Stimulated activated CD4-positive, alpha-beta T cell treated with anti-CD3 and anti-CD28 coated beads, Interleukin-15, amount 100 ng/mL, for 1 hour (primary cell): ENCODE data around the gene TXN2.
"Not testable (repeated sequence)": the region's sequence is repeated elsewhere in the genome, so short reads cannot be mapped to it uniquely, and the experiment has no call there.

ENCODE experiments used
- DNase-seq, 2 donors: peaks; one replicate each; pipeline ENCODE4 v3.0.0-alpha.2; 2020; ENCODE audit warnings: low read depth in 1 of 2, low spot score in 1 of 2

TXN2 gene

DNA sequence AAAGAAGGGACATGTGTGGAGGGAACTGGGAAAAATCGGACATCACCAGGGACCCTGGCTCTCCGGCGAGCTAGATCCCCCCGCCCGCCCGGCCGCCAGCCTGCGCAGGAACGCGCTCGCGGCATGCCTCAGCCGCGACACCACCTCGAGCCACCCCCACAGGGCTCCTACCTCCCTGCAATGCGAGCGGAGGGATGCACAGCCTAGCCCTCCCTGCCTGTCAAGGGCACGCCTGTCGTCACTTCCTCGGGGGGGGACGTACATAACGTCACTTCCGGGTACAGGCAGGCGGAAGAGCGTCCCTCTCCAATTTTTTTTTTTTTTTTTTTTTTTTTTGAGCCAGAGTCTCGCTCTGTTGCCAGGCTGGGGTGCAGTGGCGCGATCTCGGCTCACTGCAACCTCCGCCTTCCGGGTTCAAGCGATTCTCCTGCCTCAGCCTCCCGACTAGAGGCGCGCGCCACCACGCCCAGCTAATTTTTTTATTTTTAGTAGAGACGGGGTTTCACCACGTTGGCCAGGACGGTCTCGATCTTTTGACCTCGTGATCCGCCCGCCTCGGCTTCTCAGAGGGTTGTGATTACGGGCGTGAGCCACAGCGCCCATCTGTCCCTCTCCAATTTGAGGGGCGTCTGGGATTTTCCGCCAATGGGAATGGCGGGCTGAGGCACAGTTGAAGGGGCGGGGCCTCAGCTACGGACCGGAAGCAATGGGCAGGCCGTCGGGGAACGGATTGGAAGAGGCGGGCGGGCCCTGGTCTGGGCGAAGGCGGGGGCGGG is at the start of gene TXN2:
Gene TXN2 (minus strand): TSS at position 248 of the 776 bp plus-strand sequence. CDS start 803 bp downstream, outside the sequence.
- DNase-seq, result peak; percentile 90 to 91

DNA sequence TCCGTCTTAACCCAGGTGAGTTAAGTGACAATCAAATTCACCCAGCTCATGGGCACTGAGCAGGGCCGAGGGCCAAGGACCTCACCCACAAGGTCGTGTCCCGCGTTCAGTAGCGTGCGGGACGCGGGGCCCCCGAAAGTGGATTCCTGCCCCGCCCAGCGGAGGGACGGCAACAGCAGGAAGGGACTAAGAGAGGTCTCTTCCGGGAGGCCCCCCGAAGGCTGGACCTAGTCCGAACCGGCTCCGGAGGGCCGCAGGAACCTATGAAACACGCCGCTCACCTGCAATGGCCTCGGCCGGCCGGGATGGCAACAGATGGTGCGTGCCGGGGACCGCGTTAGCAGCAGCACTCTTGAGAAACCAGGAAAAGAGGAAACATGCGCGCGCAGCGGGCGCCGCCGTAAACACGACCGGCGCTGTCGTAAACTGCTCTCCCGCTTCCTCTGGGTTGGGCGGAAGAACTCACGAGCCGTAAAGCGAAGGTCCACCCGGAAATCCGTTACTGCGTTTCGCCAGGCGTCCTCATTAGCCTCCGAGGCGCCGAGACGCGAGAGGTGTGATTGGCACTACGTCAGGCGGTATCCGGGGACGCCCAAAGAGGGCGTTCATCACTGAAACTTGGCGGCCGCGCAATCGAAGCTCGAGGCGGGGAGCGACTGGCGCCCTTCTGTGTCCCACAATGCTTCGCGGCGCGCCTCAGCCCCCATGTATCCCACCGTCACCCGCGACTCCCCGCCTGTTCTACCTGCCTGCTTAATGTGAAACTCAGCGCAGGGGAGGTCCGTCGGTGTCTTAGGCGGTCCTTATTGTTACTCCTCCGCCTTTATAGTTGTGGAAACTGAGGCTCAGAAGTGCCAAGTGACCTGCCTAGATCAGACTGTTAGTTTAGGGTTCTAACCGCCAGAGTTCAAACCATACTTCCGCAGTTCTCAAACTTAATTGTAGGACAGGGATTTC is 47.6 kb upstream of the TXN2 start, which contains the start of gene EIF3D:
Gene EIF3D (minus strand): TSS at position 372 of the 957 bp plus-strand sequence. CDS start 3,045 bp downstream, outside the sequence.
- peak; percentile 96 to 97 for DNase-seq

DNA sequence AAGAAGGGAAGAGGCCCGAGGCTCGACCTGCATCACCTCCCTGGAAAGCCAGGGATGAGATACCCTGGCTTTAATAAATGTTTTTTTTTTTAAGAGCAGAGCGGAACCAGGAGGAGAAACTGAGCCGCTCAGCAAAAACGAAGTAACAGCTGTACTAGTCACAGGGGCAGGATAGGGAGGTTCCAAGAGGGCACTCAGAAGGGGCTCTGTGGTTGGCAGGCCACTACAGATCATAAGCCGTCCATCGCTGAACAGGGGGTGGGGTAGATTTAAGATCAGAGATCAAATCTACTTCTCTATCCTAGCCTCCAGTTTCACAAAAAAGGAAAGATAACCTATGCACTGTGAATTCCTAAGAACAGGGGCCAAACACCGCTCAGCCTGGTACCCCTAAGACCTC is 46.9 kb upstream of the TXN2 start:
- DNase-seq, result no peak

DNA sequence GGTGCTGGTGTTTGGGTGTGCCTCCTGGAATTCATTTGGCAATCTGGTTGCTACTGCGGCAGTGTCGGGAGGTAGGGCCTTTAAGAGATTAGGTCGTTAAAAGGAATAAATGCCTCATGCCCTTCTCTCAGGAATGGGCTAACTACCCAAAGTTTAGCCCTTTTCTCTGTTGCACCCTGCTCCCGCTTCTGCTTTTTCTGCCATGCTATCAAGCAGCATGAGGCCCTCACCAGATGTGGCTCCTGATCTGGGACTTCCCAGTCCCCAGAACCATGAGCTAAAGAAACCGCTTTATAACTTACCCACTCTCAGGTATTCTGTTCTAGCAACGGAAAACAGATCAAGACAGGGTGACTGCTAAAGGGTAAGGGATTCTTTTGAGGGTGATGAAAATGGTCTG is 41.2 kb upstream of the TXN2 start:
- no peak for DNase-seq

DNA sequence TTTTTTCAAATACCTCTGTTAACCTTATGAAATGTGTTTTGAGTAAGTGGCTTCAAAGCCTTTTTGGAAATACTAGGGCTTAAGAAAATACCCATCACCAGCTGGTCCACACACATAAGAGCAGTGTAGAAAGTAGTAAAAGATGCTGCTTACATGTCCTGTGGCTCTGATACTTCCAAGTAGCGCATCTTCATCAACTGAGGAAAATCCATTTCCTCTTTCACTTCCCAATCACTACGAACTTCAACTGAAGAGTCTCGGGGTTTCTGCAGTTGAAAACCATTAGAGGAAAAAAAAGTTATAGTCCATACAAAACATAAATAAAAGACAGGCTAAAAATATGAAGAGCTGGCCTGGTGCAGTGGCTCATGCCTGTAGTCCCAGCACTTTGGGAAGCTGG is 39.0 kb upstream of the TXN2 start:
- DNase-seq, result no peak

DNA sequence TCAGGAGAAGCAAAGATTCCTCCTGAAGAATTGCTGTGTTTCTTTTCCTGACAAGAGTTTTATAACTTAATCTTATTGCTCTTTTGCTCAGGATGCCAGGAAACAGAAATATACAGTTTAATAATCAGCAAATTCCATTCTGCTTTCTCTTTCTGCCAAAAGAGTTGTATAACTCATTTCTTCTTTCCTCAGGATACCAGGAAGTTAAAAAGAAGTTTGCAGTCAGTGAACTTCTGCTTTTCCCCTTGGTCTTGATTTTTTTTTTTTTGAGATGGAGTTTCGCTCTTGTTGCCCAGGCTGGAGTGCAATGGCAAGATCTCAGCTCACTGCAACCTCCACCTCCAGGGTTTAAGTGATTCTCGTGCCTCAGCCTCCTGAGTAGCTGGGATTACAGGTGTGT is 38.5 kb upstream of the TXN2 start:
- DNase-seq, result not testable (repeated sequence)

- no peak for DNase-seq
Observed at GRCh38 chr22:36514766-36515165, 33.3 kb upstream of the TXN2 start.

- no peak for DNase-seq
Observed at GRCh38 chr22:36512991-36513390, 31.6 kb upstream of the TXN2 start.

DNA sequence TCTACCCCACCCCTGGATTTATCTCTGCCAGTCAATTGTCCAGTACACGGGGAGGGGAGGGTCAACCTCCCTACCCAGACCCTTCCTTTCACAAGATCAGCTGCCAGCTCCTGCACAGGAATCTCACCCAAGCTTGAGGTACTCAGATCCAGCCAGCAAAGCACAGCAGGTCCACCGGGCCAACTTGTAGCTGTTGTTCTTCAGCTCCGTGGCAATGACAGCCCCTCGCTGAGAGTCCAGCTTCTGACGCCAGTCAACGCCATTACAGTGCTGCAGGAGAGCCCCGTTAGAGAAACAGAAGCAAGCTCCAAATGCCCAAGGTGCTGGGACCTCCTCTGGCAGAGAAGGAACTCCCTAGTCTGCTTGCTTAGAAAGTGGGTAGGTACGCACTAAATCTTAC is 30.9 kb upstream of the TXN2 start:
- no peak for DNase-seq

DNA sequence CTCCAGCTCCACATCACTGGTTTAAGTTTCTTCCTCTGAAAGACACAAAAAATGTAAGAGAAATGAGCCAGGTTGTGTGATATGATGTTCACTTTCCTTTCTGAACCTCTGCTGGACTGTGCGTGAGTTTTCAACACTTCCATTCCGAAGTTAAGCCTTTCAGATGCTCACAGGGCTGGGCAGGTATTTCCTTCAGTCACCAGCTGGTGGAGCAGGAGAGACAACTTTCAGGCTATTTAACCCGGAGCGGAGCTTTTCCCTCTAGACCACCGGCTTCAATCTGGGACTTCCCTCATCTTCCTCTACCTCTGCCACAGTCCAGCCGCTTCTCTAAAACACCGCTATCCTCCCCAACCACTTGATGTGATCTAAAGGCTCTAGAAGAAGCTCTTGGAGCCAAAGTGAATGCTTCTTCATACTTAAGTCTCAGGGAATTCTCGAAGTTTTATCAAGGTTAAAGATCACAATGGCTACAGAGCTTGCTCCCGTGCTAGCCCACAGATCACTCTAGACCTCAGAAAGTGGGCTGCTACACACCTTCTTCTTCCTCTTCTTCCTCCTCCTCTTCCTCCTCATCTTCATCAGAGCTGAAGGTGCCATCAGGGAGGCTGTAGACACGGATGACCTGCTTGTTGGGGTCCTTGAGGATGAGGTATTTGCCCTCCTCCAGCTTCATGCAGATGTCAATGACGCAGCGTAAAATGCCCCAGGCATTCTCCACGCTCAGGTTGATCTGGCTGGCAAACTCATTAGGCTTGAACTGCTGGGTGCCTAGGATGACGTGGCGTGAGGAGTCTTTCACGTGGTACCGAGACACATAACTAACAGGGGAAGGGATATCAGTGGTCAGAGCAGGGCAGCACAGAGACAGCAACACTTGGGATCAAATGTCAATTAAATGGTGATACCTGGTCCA is 29.8 kb upstream of the TXN2 start:
- no peak for DNase-seq

- no peak for DNase-seq
Observed at GRCh38 chr22:36510384-36510783, 28.9 kb upstream of the TXN2 start.

DNA sequence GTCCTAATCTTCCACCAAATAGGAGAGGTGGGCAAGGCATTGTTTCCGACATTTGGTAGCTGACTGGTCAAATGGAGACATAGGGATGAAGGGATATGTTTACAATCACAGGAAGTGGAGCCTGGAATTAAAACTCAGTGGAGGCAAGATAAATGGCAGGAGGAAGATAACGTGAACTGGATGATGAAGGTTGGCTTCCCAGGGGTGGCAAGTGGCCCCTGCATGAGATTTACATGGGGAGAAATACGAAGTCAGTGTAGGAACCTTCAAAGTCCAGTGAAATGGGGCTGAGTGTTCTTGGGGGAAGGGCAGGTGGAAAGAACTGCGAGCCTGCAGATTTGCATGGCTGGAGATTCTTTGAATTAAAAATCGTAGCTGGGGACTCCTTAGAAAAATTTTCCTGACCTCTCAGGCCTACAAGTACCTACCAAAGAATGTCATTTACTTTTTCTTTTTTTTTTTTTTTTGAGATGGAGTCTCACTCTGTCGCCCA is 26.1 kb upstream of the TXN2 start:
- DNase-seq, result no peak

DNA sequence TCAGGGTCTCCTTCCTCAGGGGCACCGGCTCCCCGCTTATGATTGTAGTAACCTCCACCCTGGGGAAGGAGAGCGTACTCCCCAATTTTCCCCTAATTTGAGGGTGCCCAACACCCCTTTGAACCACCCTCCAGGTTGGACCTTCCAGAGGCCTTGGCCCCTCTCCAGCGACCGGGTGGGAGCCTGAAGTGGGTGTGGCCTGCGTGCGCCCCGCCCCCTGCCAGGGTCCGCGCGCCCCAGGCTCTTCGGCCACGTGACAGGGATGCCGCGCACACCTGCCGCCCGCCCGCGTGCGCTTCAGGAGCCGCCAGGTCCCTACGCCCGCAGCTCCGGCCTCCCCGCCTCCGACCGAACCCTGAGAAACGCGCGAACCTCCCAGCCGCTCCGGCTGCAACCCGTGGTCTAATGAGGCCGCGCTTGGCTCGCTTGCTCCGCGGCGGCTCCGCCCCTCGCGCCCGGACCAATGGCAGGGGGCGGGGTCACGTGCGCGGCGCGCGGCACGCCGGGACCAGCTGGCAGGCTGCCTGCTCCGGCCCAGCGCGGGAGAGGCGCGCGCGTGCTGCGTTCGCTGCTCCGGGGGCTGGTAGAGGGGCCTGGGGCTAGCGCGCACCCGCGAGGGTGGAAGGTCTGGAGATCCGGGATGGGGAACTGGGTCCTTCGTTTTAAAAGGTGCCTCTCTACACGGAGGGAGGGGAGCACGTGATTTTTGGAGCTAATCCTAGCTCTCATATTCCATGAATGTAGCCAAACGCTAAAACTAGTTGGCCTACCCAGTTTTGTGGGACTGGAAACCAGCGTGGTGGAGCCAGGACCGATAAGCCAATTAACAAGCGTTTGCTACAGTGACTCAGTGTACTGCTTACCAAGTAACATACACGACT is 25.4 kb upstream of the TXN2 start, which contains the start of gene FOXRED2:
Gene FOXRED2 (minus strand): TSS at position 404 of the 881 bp plus-strand sequence. CDS start 618 bp downstream, outside the sequence.
- DNase-seq, result peak; percentile 80 to 87

- DNase-seq, result no peak
Observed at GRCh38 chr22:36505998-36506635, 24.7 kb upstream of the TXN2 start.

GRCh38 chr22:36497910-36498665 is 16.6 kb upstream of the TXN2 start:
- no peak for DNase-seq

GRCh38 chr22:36493690-36494110 is 12.3 kb upstream of the TXN2 start:
- no peak for DNase-seq

DNA sequence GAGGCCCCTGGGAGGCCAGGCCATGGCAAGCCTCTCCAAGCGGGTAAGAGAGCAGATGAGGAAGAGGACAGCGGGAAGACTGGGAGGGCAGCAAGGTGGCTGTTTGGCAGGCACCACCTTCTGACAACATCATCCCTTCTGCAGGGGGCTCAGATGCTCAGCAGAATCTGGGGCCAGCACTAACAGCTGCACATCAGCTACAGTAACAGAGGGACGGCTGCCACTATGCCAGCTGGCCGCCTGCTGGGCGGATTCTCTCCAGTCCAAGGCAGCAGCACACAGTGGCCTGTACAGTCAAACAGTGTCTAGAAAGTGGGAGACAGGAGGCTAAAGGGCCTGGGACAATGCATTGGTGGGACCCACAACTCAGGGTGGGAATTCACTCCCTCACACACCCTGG is 10.7 kb upstream of the TXN2 start:
- DNase-seq, result no peak

DNA sequence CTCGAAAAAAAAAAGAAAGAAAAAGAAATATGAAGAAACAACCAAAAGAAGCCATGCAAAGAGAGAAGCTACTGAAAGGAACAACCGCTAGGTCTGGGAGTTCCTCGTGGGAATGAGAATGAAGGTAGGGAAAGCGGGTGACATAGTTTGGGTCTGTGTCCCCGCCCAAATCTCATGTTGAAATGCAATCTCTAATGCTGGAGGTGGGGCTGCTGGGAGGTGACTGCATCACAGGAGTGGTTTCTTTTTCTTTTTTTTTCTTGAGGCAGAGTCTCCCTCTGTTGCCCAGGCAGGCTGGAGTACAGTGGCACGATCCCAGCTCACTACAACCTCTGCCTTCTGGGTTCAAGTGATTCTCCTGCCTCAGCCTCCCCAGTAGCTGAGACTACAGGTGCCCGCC is 9.7 kb upstream of the TXN2 start:
- no peak for DNase-seq
